Calu3 (cell line): ENCODE results near the gene KRTAP21-2. TPM values are rescaled to one million over a fixed set of nuclear protein-coding genes. Genes with fewer than 3 reads are reported as not detected.

Experiments used
- BruUV-seq: library from RNA; stranded (reverse); fragments of 400-500 nt; replicated peaks from 2 replicates; lab custom pipeline; 2021; lab: Mats Ljungman, UMichigan
- CTCF ChIA-PET: fragments of 300-600 bp; sonication (Branson Sonifier 250); formaldehyde crosslinking; loops from one replicate; lab custom pipeline; 2022; ENCODE audit warnings: antibody characterized with exemption; lab: Charles Lee
- DNase-seq: peaks from one replicate; pipeline ENCODE4 v3.0.0; 2022
- H3K27ac Mint-ChIP-seq: one replicate; pipeline ENCODE4 v1.8.0; 2022; ENCODE audit warnings: mixed read lengths; ENCODE audit not compliant: unreplicated experiment
- H3K27me3 Mint-ChIP-seq: one replicate; pipeline ENCODE4 v1.8.0; 2022; ENCODE audit warnings: mixed read lengths; ENCODE audit not compliant: unreplicated experiment
- H3K36me3 Mint-ChIP-seq: one replicate; pipeline ENCODE4 v1.8.0; 2022; ENCODE audit warnings: mild to moderate bottlenecking, moderate library complexity, mixed read lengths; ENCODE audit not compliant: insufficient read depth, unreplicated experiment
- H3K4me1 Mint-ChIP-seq: one replicate; pipeline ENCODE4 v1.8.0; 2022; ENCODE audit warnings: mild to moderate bottlenecking, low read depth, mixed read lengths; ENCODE audit not compliant: unreplicated experiment
- H3K4me3 Mint-ChIP-seq: one replicate; pipeline ENCODE4 v1.8.0; 2022; ENCODE audit warnings: mild to moderate bottlenecking, low read depth, moderate library complexity, mixed read lengths; ENCODE audit not compliant: unreplicated experiment
- H3K9me3 Mint-ChIP-seq: one replicate; pipeline ENCODE4 v1.8.0; 2022; ENCODE audit warnings: low read depth, mixed read lengths; ENCODE audit not compliant: unreplicated experiment
- CTCF ChIP-seq: fragments of 200-600 bp; IDR thresholded peaks from one replicate; pipeline ENCODE4 v1.8.0; 2022; ENCODE audit warnings: antibody characterized with exemption; ENCODE audit not compliant: unreplicated experiment
- intact Hi-C: fragments of 100-400 bp; cut with micrococcal nuclease; formaldehyde crosslinking; loops from one replicate; pipeline ENCODE4 v1.10.0; 2022; ENCODE audit not compliant: unreplicated experiment
- total RNA-seq: library from RNA; stranded (reverse); gene quantifications from 2 replicates; pipeline ENCODE4 v1.2.3, GENCODE V29; 2022

KRTAP21-2 gene
- total RNA-seq, 1 experiment from 2014 or later, result not detected

GRCh38 chr21:30726726-30727125 lies 20.3 kb downstream of the KRTAP21-2 start:
- H3K4me3 Mint-ChIP-seq, result no peak overlapping the region
- no peaks in the 10 kb centered on the region for H3K27me3 Mint-ChIP-seq
- H3K9me3 Mint-ChIP-seq, result peaks cover 28% of the 10 kb centered on the region
- TF ChIP-seq CTCF, result no peak
- no peaks in the 10 kb centered on the region for H3K4me1 Mint-ChIP-seq
- no peaks in the 10 kb centered on the region for H3K36me3 Mint-ChIP-seq
- BruUV-seq, result no TSS peak
- no peak for DNase-seq
- intact Hi-C loops, result no loop called here
- no peak overlapping the region for H3K27ac Mint-ChIP-seq
- CTCF ChIA-PET, result no interaction called here

GRCh38 chr21:30719401-30719800 lies 27.7 kb downstream of the KRTAP21-2 start:
- DNase-seq, result no peak
- H3K27me3 Mint-ChIP-seq, result no peaks in the 10 kb centered on the region
- no peaks in the 10 kb centered on the region for H3K4me1 Mint-ChIP-seq
- H3K9me3 Mint-ChIP-seq, result peaks cover 13% of the 10 kb centered on the region
- no peak overlapping the region for H3K4me3 Mint-ChIP-seq
- intact Hi-C loops, result no loop called here
- H3K27ac Mint-ChIP-seq, result no peak overlapping the region
- H3K36me3 Mint-ChIP-seq, result no peaks in the 10 kb centered on the region
- no peak for TF ChIP-seq CTCF
- CTCF ChIA-PET, result no interaction called here
- no TSS peak for BruUV-seq

- TF ChIP-seq CTCF, result no peak
- BruUV-seq, result no TSS peak
- H3K36me3 Mint-ChIP-seq, result no peaks in the 10 kb centered on the region
- no peaks in the 10 kb centered on the region for H3K4me1 Mint-ChIP-seq
- H3K27me3 Mint-ChIP-seq, result no peaks in the 10 kb centered on the region
- no peak within 1 kb of the TSS for H3K27ac Mint-ChIP-seq
- no peak for DNase-seq
- CTCF ChIA-PET, result no interaction called here
- peaks cover 8% of the 10 kb centered on the region for H3K9me3 Mint-ChIP-seq
- intact Hi-C loops, result no loop called here
- H3K4me3 Mint-ChIP-seq, result no peak within 1 kb of the TSS
Measured at GRCh38 chr21:30718239-30718909, 28.7 kb downstream of the KRTAP21-2 start, which contains the start of gene KRTAP21-3. KRTAP21-3 (minus strand) TSS chr21:30718777; CDS start chr21:30718759, 18 bp downstream.

- Mint-ChIP-seq H3K27me3 (no peaks in the 10 kb centered on the region), H3K27ac (no peak overlapping the region), H3K9me3 (peaks cover 6% of the 10 kb centered on the region), H3K4me1 (no peaks in the 10 kb centered on the region), H3K4me3 (no peak overlapping the region), H3K36me3 (no peaks in the 10 kb centered on the region)
- CTCF ChIA-PET, result no interaction called here
- TF ChIP-seq CTCF, result no peak
- intact Hi-C loops, result no loop called here
- DNase-seq, result no peak
- no TSS peak for BruUV-seq
Measured at GRCh38 chr21:30717105-30717504, 30.0 kb downstream of the KRTAP21-2 start.
